GM23338 (cell line): ENCODE measurements around the gene PPP1R37. TPM values are rescaled to one million over a fixed set of nuclear protein-coding genes. Genes with fewer than 3 reads are reported as not detected.
"Not testable (repeated sequence)": the region's sequence is repeated elsewhere in the genome, so short reads cannot be mapped to it uniquely, and the experiment has no call there.

Source experiments
- ATAC-seq: fragments of 200-7000 bp; cut with Tn5 transposase; 3 replicates; pipeline ENCODE4 v1.9.1; 2020
- DNase-seq: peaks from one replicate; pipeline ENCODE4 v3.0.0-alpha.2; 2015; ENCODE audit warnings: low spot score
- H2AFZ ChIP-seq: fragments of 200-600 bp; sonication (generic); 2 replicates; pipeline ENCODE4 v1.8.0; 2016; ENCODE audit warnings: antibody characterized with exemption, mild to moderate bottlenecking, moderate library complexity
- H3F3A ChIP-seq: fragments of 200-600 bp; sonication (generic); replicated peaks from 2 replicates; pipeline ENCODE4 v1.8.0; 2017; ENCODE audit warnings: antibody characterized with exemption, mixed run types, low read depth
- H3K27ac ChIP-seq: fragments of 200-600 bp; sonication (generic); 2 replicates; pipeline ENCODE4 v1.6.1; 2016; ENCODE audit warnings: low read depth
- H3K27me3 ChIP-seq: fragments of 200-600 bp; sonication (generic); 2 replicates; pipeline ENCODE4 v1.8.0; 2016; ENCODE audit warnings: mild to moderate bottlenecking, mixed run types, moderate library complexity; ENCODE audit not compliant: insufficient read depth
- H3K36me3 ChIP-seq: fragments of 200-600 bp; sonication (generic); 2 replicates; pipeline ENCODE4 v1.8.0; 2016; ENCODE audit warnings: mild to moderate bottlenecking; ENCODE audit not compliant: insufficient read depth
- H3K4me1 ChIP-seq: fragments of 200-600 bp; sonication (generic); 2 replicates; pipeline ENCODE4 v1.8.0; 2016; ENCODE audit warnings: mild to moderate bottlenecking, moderate library complexity; ENCODE audit not compliant: insufficient read depth
- H3K4me2 ChIP-seq: fragments of 200-600 bp; sonication (generic); 2 replicates; pipeline ENCODE4 v1.7.1; 2017; ENCODE audit warnings: mixed run types
- H3K4me3 ChIP-seq: fragments of 200-600 bp; sonication (generic); 2 replicates; pipeline ENCODE4 v1.6.1; 2016; ENCODE audit warnings: mixed run types
- H3K79me2 ChIP-seq: fragments of 200-600 bp; sonication (generic); replicated peaks from 2 replicates; pipeline ENCODE4 v1.8.0; 2017; ENCODE audit warnings: mild to moderate bottlenecking; ENCODE audit not compliant: insufficient read depth
- H3K9me2 ChIP-seq: fragments of 200-600 bp; sonication (generic); 2 replicates; pipeline ENCODE4 v1.8.0; 2017; ENCODE audit not compliant: insufficient read depth
- H4K20me1 ChIP-seq: fragments of 200-600 bp; sonication (generic); replicated peaks from 2 replicates; pipeline ENCODE4 v1.8.0; 2017; ENCODE audit warnings: mild to moderate bottlenecking; ENCODE audit not compliant: insufficient read depth
- H3K27ac Mint-ChIP-seq: 2 replicates; pipeline ENCODE4 v1.8.0; 2020; ENCODE audit warnings: inconsistent platforms, mild to moderate bottlenecking, moderate library complexity, mixed read lengths
- H3K27me3 Mint-ChIP-seq: 3 replicates; pipeline ENCODE4 v1.8.0; 2022; ENCODE audit warnings: low read depth, mild to moderate bottlenecking, moderate library complexity, mixed read lengths, inconsistent platforms; ENCODE audit not compliant: insufficient read depth, poor library complexity
- H3K36me3 Mint-ChIP-seq: 3 replicates; pipeline ENCODE4 v1.8.0; 2021; ENCODE audit warnings: low read depth, mild to moderate bottlenecking, inconsistent platforms, moderate library complexity, mixed read lengths
- H3K4me1 Mint-ChIP-seq: 3 replicates; pipeline ENCODE4 v1.8.0; 2020; ENCODE audit warnings: mild to moderate bottlenecking, inconsistent platforms, mixed read lengths
- H3K4me3 Mint-ChIP-seq: 3 replicates; pipeline ENCODE4 v1.8.0; 2021; ENCODE audit warnings: moderate library complexity, mild to moderate bottlenecking, inconsistent platforms, mixed read lengths
- H3K9me3 Mint-ChIP-seq: 3 replicates; pipeline ENCODE4 v1.8.0; 2020; ENCODE audit warnings: moderate library complexity, mild to moderate bottlenecking, inconsistent platforms, mixed read lengths
- CREB1 ChIP-seq: fragments of 250-450 bp; sonication (Bioruptor Pico); IDR thresholded peaks from 2 replicates; pipeline ENCODE4 v1.5.0; 2020; ENCODE audit warnings: low read depth, mild to moderate bottlenecking, moderate library complexity
- EZH2 ChIP-seq: fragments of 200-600 bp; sonication (generic); IDR thresholded peaks from one replicate; pipeline ENCODE4 v1.8.0; 2017; ENCODE audit warnings: antibody characterized with exemption, mild to moderate bottlenecking, low read depth; ENCODE audit not compliant: unreplicated experiment
- EZH2phosphoT487 ChIP-seq: fragments of 200-600 bp; sonication (generic); IDR thresholded peaks from one replicate; pipeline ENCODE4 v1.8.1; 2018; ENCODE audit warnings: antibody characterized with exemption; ENCODE audit not compliant: unreplicated experiment
- JUNB ChIP-seq: IDR thresholded peaks from one replicate; pipeline ENCODE4 v1.6.1; 2016; ENCODE audit warnings: antibody characterized with exemption; ENCODE audit not compliant: unreplicated experiment
- NANOG ChIP-seq: IDR thresholded peaks from 2 replicates; pipeline ENCODE4 v1.6.1; 2016; ENCODE audit warnings: antibody characterized with exemption, borderline replicate concordance
- POLR2AphosphoS5 ChIP-seq: IDR thresholded peaks from 2 replicates; pipeline ENCODE4 v1.6.1; 2016; ENCODE audit warnings: antibody characterized with exemption, low read depth
- STAT1 ChIP-seq: IDR thresholded peaks from one replicate; pipeline ENCODE4 v1.6.1; 2016; ENCODE audit warnings: antibody characterized with exemption; ENCODE audit not compliant: unreplicated experiment
- ZNF114 ChIP-seq: fragments of 250-450 bp; sonication (Bioruptor Pico); IDR thresholded peaks from 2 replicates; pipeline ENCODE4 v1.5.0; 2020; ENCODE audit warnings: mild to moderate bottlenecking, moderate library complexity
- ZNF331 ChIP-seq: fragments of 250-450 bp; sonication (Bioruptor Pico); IDR thresholded peaks from 2 replicates; pipeline ENCODE4 v1.5.0; 2020; ENCODE audit warnings: low read depth, mild to moderate bottlenecking, moderate library complexity
- polyA plus RNA-seq: library from polyadenylated mRNA; unstranded; fragments of >200 nt; fragmentation: Nextera tagmentation; extraction: Ambion mirVana; gene quantifications from 2 replicates; pipeline ENCODE4 v1.2.1, GENCODE V29; 2016
- total RNA-seq: library from RNA; depleted of rRNA; stranded (reverse); fragments of >200 nt; shearing (Covaris generic); gene quantifications from 2 replicates; pipeline ENCODE4 v1.2.3, GENCODE V29; 2014
- TF ChIP-seq, protein P1 (sequence below): IDR thresholded peaks from 2 replicates; pipeline ENCODE4 v1.6.1; 2016; ENCODE audit warnings: antibody characterized with exemption
- TF ChIP-seq, protein P2 (sequence below): fragments of 250-450 bp; sonication (Bioruptor Pico); IDR thresholded peaks from 2 replicates; pipeline ENCODE4 v1.5.0; 2020; ENCODE audit warnings: mild to moderate bottlenecking, moderate library complexity
- TF ChIP-seq, protein P3 (sequence below): IDR thresholded peaks from one replicate; pipeline ENCODE4 v1.6.1; 2018; ENCODE audit warnings: antibody characterized with exemption; ENCODE audit not compliant: unreplicated experiment

PPP1R37 gene
- total and polyA plus RNA-seq, 2 experiments from 2014 or later: 6.9 to 47.2 TPM

DNA sequence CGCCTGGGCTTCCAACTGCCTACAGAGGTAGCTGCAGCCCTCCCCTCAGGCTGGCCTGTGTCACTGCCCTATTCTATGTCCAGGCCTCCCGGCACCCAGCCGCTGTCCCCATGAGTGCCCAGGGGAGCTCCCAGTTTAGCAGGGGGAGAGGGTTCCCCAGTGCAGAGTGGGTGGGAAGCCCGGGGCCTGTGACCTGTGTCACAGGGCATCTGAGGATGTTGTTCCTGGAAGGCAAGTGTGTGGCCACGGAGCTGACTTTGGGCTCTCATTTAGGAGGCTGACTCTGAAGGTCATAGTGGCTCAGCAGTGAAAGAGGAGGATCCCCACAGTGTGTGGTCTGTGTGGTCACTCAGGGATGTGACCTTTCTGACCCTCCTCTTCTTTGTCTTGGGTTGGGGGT, 25.1 kb downstream of the PPP1R37 start:
- ATAC-seq: no peak; the same call in 2 of the 3 replicates
- TF ChIP-seq ZNF114 (CRISPR knock-in tag) (no peak), STAT1 (no peak), EZH2phosphoT487 (no peak), JUNB (no peak), CREB1 (CRISPR knock-in tag) (no peak), NANOG (no peak), POLR2AphosphoS5 (no peak), ZNF331 (CRISPR knock-in tag) (no peak), EZH2 (no peak)
- TF ChIP-seq, protein P1, sequence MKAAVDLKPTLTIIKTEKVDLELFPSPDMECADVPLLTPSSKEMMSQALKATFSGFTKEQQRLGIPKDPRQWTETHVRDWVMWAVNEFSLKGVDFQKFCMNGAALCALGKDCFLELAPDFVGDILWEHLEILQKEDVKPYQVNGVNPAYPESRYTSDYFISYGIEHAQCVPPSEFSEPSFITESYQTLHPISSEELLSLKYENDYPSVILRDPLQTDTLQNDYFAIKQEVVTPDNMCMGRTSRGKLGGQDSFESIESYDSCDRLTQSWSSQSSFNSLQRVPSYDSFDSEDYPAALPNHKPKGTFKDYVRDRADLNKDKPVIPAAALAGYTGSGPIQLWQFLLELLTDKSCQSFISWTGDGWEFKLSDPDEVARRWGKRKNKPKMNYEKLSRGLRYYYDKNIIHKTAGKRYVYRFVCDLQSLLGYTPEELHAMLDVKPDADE: no peak
- TF ChIP-seq, protein P2, sequence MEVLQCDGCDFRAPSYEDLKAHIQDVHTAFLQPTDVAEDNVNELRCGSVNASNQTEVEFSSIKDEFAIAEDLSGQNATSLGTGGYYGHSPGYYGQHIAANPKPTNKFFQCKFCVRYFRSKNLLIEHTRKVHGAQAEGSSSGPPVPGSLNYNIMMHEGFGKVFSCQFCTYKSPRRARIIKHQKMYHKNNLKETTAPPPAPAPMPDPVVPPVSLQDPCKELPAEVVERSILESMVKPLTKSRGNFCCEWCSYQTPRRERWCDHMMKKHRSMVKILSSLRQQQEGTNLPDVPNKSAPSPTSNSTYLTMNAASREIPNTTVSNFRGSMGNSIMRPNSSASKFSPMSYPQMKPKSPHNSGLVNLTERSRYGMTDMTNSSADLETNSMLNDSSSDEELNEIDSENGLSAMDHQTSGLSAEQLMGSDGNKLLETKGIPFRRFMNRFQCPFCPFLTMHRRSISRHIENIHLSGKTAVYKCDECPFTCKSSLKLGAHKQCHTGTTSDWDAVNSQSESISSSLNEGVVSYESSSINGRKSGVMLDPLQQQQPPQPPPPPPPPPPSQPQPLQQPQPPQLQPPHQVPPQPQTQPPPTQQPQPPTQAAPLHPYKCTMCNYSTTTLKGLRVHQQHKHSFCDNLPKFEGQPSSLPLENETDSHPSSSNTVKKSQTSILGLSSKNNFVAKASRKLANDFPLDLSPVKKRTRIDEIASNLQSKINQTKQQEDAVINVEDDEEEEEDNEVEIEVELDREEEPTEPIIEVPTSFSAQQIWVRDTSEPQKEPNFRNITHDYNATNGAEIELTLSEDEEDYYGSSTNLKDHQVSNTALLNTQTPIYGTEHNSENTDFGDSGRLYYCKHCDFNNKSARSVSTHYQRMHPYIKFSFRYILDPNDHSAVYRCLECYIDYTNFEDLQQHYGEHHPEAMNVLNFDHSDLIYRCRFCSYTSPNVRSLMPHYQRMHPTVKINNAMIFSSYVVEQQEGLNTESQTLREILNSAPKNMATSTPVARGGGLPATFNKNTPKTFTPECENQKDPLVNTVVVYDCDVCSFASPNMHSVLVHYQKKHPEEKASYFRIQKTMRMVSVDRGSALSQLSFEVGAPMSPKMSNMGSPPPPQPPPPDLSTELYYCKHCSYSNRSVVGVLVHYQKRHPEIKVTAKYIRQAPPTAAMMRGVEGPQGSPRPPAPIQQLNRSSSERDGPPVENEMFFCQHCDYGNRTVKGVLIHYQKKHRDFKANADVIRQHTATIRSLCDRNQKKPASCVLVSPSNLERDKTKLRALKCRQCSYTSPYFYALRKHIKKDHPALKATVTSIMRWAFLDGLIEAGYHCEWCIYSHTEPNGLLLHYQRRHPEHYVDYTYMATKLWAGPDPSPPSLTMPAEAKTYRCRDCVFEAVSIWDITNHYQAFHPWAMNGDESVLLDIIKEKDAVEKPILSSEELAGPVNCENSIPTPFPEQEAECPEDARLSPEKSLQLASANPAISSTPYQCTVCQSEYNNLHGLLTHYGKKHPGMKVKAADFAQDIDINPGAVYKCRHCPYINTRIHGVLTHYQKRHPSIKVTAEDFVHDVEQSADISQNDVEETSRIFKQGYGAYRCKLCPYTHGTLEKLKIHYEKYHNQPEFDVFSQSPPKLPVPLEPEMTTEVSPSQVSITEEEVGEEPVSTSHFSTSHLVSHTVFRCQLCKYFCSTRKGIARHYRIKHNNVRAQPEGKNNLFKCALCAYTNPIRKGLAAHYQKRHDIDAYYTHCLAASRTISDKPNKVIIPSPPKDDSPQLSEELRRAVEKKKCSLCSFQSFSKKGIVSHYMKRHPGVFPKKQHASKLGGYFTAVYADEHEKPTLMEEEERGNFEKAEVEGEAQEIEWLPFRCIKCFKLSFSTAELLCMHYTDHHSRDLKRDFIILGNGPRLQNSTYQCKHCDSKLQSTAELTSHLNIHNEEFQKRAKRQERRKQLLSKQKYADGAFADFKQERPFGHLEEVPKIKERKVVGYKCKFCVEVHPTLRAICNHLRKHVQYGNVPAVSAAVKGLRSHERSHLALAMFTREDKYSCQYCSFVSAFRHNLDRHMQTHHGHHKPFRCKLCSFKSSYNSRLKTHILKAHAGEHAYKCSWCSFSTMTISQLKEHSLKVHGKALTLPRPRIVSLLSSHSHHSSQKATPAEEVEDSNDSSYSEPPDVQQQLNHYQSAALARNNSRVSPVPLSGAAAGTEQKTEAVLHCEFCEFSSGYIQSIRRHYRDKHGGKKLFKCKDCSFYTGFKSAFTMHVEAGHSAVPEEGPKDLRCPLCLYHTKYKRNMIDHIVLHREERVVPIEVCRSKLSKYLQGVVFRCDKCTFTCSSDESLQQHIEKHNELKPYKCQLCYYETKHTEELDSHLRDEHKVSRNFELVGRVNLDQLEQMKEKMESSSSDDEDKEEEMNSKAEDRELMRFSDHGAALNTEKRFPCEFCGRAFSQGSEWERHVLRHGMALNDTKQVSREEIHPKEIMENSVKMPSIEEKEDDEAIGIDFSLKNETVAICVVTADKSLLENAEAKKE (CRISPR knock-in tag): no peak
- TF ChIP-seq, protein P3, sequence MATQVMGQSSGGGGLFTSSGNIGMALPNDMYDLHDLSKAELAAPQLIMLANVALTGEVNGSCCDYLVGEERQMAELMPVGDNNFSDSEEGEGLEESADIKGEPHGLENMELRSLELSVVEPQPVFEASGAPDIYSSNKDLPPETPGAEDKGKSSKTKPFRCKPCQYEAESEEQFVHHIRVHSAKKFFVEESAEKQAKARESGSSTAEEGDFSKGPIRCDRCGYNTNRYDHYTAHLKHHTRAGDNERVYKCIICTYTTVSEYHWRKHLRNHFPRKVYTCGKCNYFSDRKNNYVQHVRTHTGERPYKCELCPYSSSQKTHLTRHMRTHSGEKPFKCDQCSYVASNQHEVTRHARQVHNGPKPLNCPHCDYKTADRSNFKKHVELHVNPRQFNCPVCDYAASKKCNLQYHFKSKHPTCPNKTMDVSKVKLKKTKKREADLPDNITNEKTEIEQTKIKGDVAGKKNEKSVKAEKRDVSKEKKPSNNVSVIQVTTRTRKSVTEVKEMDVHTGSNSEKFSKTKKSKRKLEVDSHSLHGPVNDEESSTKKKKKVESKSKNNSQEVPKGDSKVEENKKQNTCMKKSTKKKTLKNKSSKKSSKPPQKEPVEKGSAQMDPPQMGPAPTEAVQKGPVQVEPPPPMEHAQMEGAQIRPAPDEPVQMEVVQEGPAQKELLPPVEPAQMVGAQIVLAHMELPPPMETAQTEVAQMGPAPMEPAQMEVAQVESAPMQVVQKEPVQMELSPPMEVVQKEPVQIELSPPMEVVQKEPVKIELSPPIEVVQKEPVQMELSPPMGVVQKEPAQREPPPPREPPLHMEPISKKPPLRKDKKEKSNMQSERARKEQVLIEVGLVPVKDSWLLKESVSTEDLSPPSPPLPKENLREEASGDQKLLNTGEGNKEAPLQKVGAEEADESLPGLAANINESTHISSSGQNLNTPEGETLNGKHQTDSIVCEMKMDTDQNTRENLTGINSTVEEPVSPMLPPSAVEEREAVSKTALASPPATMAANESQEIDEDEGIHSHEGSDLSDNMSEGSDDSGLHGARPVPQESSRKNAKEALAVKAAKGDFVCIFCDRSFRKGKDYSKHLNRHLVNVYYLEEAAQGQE: no peak
- H3K9me3 Mint-ChIP-seq: no peaks in the 10 kb centered on the region
- no peak overlapping the region for H3K4me3 Mint-ChIP-seq
- DNase-seq: no peak
- H3K79me2 ChIP-seq: peaks cover 77% of the 10 kb centered on the region
- no peaks in the 10 kb centered on the region for H3F3A ChIP-seq
- no peaks in the 10 kb centered on the region; the same call in 1 of the 2 replicates for H3K4me1 ChIP-seq
- H3K4me2 ChIP-seq: no peak overlapping the region
- no peaks in the 10 kb centered on the region; the same call in 2 of the 3 replicates for H3K36me3 Mint-ChIP-seq
- H2AFZ ChIP-seq: no peak overlapping the region
- H3K4me1 Mint-ChIP-seq: peaks cover 14% of the 10 kb centered on the region
- H3K27me3 ChIP-seq: no peaks in the 10 kb centered on the region
- no peaks in the 10 kb centered on the region for H3K36me3 ChIP-seq
- H3K27me3 Mint-ChIP-seq: peaks cover 15% of the 10 kb centered on the region
- no peak overlapping the region for H3K4me3 ChIP-seq
- H3K9me2 ChIP-seq: no peaks in the 10 kb centered on the region
- no peak overlapping the region for H3K27ac Mint-ChIP-seq
- peaks cover 44% of the 10 kb centered on the region for H4K20me1 ChIP-seq
- no peak overlapping the region for H3K27ac ChIP-seq

DNA sequence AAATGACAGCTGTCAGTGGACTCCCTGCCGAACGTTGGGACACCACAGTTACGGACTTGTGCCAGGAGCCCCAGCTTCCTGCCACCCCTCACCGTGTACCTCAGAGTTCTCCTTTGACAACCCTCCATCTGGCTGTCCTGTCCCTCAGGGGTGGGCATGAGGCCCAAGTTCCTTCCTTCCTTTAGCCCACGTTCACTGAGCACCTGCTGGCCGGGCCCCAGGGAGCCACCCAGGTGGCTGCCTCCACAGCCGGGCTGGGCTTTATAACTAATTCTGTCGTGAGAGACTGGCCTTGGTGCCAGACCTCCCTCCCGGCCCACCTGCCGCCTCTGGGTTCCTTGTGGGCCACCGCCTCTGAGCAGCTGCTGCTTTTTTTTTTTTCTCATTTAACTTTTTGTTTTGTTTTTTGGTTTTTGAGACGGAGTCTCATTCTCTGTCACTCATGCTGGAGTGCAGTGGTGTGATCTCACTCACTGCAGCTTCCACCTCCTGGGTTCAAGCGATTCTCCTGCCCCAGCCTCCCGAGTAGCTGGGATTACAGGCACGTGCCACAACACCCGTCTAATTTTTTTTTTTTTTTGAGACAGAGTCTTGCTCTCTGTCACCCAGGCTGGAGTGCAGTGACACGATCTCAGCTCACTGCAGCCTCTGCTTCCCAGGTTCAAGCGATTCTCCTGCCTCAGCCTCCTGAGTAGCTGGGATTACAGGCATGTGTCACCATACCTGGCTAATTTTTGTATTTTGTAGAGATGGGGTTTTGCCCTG, 25.8 kb downstream of the PPP1R37 start:
- H3F3A ChIP-seq, H3K4me1 ChIP-seq, H3K27ac Mint-ChIP-seq, H3K4me2 ChIP-seq, DNase-seq, H3K36me3 ChIP-seq, H3K27me3 ChIP-seq, H3K9me2 ChIP-seq, H3K27ac ChIP-seq, H3K4me3 ChIP-seq, H3K36me3 Mint-ChIP-seq, H3K4me3 Mint-ChIP-seq, ATAC-seq, H2AFZ ChIP-seq, H3K9me3 Mint-ChIP-seq: not testable (repeated sequence)
- H3K79me2 ChIP-seq: peaks cover 76% of the 10 kb centered on the region
- peaks cover 14% of the 10 kb centered on the region for H3K4me1 Mint-ChIP-seq
- peaks cover 15% of the 10 kb centered on the region for H3K27me3 Mint-ChIP-seq
- peaks cover 44% of the 10 kb centered on the region for H4K20me1 ChIP-seq
